ENCODE measurements around the gene LAMTOR2. TPM values are rescaled to one million over a fixed set of nuclear protein-coding genes. Genes with fewer than 3 reads are reported as not detected.

The LAMTOR2 gene
- polyA plus RNA-seq, 1 donor from 2014 or later: 81.3 TPM

GRCh38 chr1:156104065-156104810 lies 49.7 kb downstream of the LAMTOR2 start:
- H3F3A ChIP-seq (ENCODE audit: insufficient read depth, low read length, poor library complexity, severe bottlenecking): peaks cover 5% of the 10 kb centered on the region
- no peak overlapping the region for H3K9ac ChIP-seq (ENCODE audit: low read length)
- no peaks in the 10 kb centered on the region for H3K27me3 ChIP-seq (ENCODE audit: insufficient read depth, low read depth, low read length)
- no peaks in the 10 kb centered on the region for H3K36me3 ChIP-seq (ENCODE audit: insufficient read depth, low read length)
- TF ChIP-seq POLR2AphosphoS5 (IDR thresholded peaks at IDR 0.05) (no peak), CTCF (IDR thresholded peaks at IDR 0.05; ENCODE audit: poor library complexity, severe bottlenecking) (no peak), SMC3 (conservative IDR thresholded peaks at IDR 0.05; ENCODE audit: poor library complexity) (no peak), RAD21 (conservative IDR thresholded peaks at IDR 0.05) (no peak), MXI1 (conservative IDR thresholded peaks at IDR 0.05; ENCODE audit: poor library complexity, severe bottlenecking) (no peak), REST (IDR thresholded peaks at IDR 0.05; ENCODE audit: borderline replicate concordance) (no peak), EZH2 (IDR thresholded peaks at IDR 0.05; ENCODE audit: borderline replicate concordance, insufficient read depth, low read length, poor library complexity, severe bottlenecking) (no peak), TAF1 (IDR thresholded peaks at IDR 0.05; ENCODE audit: low read depth) (no peak), EP300 (conservative IDR thresholded peaks at IDR 0.05; ENCODE audit: poor library complexity, severe bottlenecking) (no peak)
- H2AFZ ChIP-seq (ENCODE audit: low read depth, low read length): no peak overlapping the region
- H3K4me3 ChIP-seq (ENCODE audit: low read length): no peak overlapping the region
- no peaks in the 10 kb centered on the region for H3K9me3 ChIP-seq (ENCODE audit: low read length)
- no peaks in the 10 kb centered on the region for H3K9me2 ChIP-seq (ENCODE audit: insufficient read depth, low read length)
- H3K4me2 ChIP-seq (ENCODE audit: low read length): no peak overlapping the region
- H3K27ac ChIP-seq (ENCODE audit: low read length): no peak overlapping the region
- H4K20me1 ChIP-seq (ENCODE audit: insufficient read depth): no peaks in the 10 kb centered on the region
- peaks cover 37% of the 10 kb centered on the region for H3K79me2 ChIP-seq (replicated peaks; ENCODE audit: insufficient read depth, low read length)

GRCh38 chr1:156104861-156105832 lies 50.6 kb downstream of the LAMTOR2 start:
- Histone ChIP-seq H3K4me3 (ENCODE audit: low read length) (peak overlapping the region; percentile 53), H4K20me1 (ENCODE audit: insufficient read depth) (no peaks in the 10 kb centered on the region), H3K79me2 (replicated peaks; ENCODE audit: insufficient read depth, low read length) (peaks cover 34% of the 10 kb centered on the region), H3K9me2 (ENCODE audit: insufficient read depth, low read length) (no peaks in the 10 kb centered on the region), H2AFZ (ENCODE audit: low read depth, low read length) (no peak overlapping the region), H3F3A (ENCODE audit: insufficient read depth, low read length, poor library complexity, severe bottlenecking) (peaks cover 5% of the 10 kb centered on the region), H3K9ac (ENCODE audit: low read length) (peak overlapping the region; percentile 61), H3K9me3 (ENCODE audit: low read length) (no peaks in the 10 kb centered on the region), H3K36me3 (ENCODE audit: insufficient read depth, low read length) (no peaks in the 10 kb centered on the region), H3K27ac (ENCODE audit: low read length) (peak overlapping the region; percentile 82), H3K27me3 (ENCODE audit: insufficient read depth, low read depth, low read length) (no peaks in the 10 kb centered on the region), H3K4me2 (ENCODE audit: low read length) (no peak overlapping the region)
- TF ChIP-seq EZH2 (IDR thresholded peaks at IDR 0.05; ENCODE audit: borderline replicate concordance, insufficient read depth, low read length, poor library complexity, severe bottlenecking): no peak
- no peak for TF ChIP-seq TAF1 (IDR thresholded peaks at IDR 0.05; ENCODE audit: low read depth)
- TF ChIP-seq SMC3 (conservative IDR thresholded peaks at IDR 0.05; ENCODE audit: poor library complexity): no peak
- TF ChIP-seq RAD21 (conservative IDR thresholded peaks at IDR 0.05): no peak
- TF ChIP-seq MXI1 (conservative IDR thresholded peaks at IDR 0.05; ENCODE audit: poor library complexity, severe bottlenecking): no peak
- no peak for TF ChIP-seq CTCF (IDR thresholded peaks at IDR 0.05; ENCODE audit: poor library complexity, severe bottlenecking)
- TF ChIP-seq POLR2AphosphoS5 (IDR thresholded peaks at IDR 0.05): no peak
- no peak for TF ChIP-seq EP300 (conservative IDR thresholded peaks at IDR 0.05; ENCODE audit: poor library complexity, severe bottlenecking)
- no peak for TF ChIP-seq REST (IDR thresholded peaks at IDR 0.05; ENCODE audit: borderline replicate concordance)
